Kidney epithelial cell (primary cell): ENCODE results near the gene CWC27. TPM values are rescaled to one million over a fixed set of nuclear protein-coding genes. Genes with fewer than 3 reads are reported as not detected.

ENCODE experiments used
- DNase-seq: peaks from one replicate; pipeline ENCODE4 v3.0.0-alpha.2; 2010; ENCODE audit warnings: low read depth
- H3K27me3 ChIP-seq: 2 replicates; pipeline ENCODE4 v1.6.0; 2011; ENCODE audit warnings: low read length; ENCODE audit not compliant: control insufficient read depth, insufficient read depth
- H3K36me3 ChIP-seq: 2 replicates; pipeline ENCODE4 v1.5.1; 2011; ENCODE audit warnings: low read length; ENCODE audit not compliant: control insufficient read depth, insufficient read depth
- H3K4me3 ChIP-seq: 2 replicates; pipeline ENCODE4 v1.5.1; 2011; ENCODE audit warnings: low read depth, mild to moderate bottlenecking, control low read depth, low read length
- total RNA-seq: library from RNA; depleted of rRNA; stranded (reverse); fragments of >200 nt; gene quantifications from 2 replicates; pipeline ENCODE4 v1.2.3, GENCODE V29; 2015
- TF ChIP-seq, protein P1 (sequence below): IDR thresholded peaks from 2 replicates; pipeline ENCODE4 v1.5.1; 2011; ENCODE audit warnings: mild to moderate bottlenecking, moderate library complexity, low read length, control low read depth, inconsistent platforms; ENCODE audit not compliant: insufficient read depth, poor library complexity, severe bottlenecking

The CWC27 gene
- total RNA-seq, 1 donor from 2014 or later, result 23.6 TPM

DNA sequence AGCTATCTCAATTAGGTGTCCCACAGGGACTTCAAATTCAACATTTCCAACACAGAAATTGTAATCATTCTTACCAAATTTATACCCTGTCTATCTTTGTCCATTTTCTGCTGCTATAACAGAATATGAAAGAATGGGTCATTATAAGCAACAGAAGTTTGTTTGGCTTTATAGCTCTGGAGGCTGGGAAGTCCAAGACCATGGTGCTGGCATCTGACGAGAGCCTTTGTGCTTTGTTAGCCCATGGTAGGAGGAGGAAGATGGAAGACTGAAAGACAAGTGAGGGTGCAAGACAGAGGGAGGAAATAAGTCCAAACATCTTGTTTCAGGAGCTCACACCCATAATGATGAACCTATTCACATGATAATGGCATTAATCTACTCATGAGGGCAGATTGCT is 72.2 kb downstream of the CWC27 start:
- no peak for DNase-seq

DNA sequence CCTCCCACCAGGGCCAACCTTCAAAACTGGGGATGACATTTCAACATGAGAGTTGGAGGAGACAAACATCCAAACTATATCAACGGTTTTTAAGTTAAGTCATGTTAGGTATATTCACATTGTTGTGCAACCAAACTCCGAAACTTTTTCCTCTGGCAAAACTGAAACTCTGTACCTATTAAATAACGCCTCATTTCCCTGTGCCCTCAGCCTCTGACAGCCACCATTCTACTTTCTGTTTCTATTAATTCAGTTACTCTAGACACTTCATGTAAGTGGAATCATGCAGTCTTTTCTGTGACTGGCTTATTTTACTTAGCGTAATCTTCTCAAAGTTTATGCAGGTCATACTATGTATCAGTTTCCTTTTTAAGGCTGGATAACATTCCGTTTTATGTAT is 85.0 kb downstream of the CWC27 start:
- Histone ChIP-seq H3K27me3 (no peaks in the 10 kb centered on the region), H3K4me3 (no peak overlapping the region), H3K36me3 (no peaks in the 10 kb centered on the region)
- TF ChIP-seq, protein P1, sequence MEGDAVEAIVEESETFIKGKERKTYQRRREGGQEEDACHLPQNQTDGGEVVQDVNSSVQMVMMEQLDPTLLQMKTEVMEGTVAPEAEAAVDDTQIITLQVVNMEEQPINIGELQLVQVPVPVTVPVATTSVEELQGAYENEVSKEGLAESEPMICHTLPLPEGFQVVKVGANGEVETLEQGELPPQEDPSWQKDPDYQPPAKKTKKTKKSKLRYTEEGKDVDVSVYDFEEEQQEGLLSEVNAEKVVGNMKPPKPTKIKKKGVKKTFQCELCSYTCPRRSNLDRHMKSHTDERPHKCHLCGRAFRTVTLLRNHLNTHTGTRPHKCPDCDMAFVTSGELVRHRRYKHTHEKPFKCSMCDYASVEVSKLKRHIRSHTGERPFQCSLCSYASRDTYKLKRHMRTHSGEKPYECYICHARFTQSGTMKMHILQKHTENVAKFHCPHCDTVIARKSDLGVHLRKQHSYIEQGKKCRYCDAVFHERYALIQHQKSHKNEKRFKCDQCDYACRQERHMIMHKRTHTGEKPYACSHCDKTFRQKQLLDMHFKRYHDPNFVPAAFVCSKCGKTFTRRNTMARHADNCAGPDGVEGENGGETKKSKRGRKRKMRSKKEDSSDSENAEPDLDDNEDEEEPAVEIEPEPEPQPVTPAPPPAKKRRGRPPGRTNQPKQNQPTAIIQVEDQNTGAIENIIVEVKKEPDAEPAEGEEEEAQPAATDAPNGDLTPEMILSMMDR, result no peak
- no peak for DNase-seq

More for the DNA sequence above, 72.2 kb downstream of the CWC27 start:
- no peak overlapping the region for H3K4me3 ChIP-seq
- H3K27me3 ChIP-seq, result no peaks in the 10 kb centered on the region
- TF ChIP-seq, protein P1, result no peak
- peaks cover 1% of the 10 kb centered on the region for H3K36me3 ChIP-seq

DNA sequence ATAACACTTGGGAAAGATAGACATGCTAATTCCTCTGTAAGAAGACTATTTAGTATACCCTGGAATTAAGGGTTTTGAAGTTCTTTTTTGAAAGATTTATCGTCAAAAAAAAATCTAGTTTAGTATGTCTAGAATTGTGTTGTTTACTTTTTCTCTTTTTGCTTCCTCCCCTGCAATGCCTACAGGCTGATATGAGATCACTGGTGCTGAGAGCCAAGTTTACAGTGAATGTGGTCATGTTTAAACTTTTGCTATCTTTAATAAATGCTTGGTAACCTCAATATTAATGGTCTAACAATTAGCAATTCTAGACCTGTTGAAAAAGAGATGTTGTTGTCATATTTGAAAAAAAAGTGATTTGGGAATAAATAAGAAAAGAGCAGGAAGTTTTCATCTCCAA is 86.1 kb downstream of the CWC27 start:
- Histone ChIP-seq H3K36me3 (no peaks in the 10 kb centered on the region), H3K27me3 (no peaks in the 10 kb centered on the region), H3K4me3 (no peak overlapping the region)
- DNase-seq, result no peak
- TF ChIP-seq, protein P1, result no peak

DNA sequence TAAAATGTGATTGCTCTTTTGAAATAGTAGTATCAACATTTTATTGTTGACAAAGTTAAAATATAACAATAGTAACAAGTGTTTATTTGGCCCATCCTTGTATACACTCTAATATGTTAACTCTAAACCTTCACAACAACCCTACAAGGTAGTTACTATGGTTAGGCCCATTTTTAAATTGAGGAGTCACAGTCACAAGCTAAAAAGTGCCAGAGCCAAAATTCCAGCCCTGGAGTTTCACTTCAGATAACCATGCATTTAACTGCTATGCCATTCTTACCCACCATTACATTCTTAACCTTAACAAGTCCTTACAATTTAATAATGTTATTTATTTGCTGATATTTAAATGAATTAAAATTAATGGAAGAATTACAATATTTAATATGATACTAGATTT is 91.2 kb downstream of the CWC27 start:
- DNase-seq, result no peak
- H3K4me3 ChIP-seq, result no peak overlapping the region
- TF ChIP-seq, protein P1, result no peak
- H3K27me3 ChIP-seq, result no peaks in the 10 kb centered on the region
- H3K36me3 ChIP-seq, result no peaks in the 10 kb centered on the region

DNA sequence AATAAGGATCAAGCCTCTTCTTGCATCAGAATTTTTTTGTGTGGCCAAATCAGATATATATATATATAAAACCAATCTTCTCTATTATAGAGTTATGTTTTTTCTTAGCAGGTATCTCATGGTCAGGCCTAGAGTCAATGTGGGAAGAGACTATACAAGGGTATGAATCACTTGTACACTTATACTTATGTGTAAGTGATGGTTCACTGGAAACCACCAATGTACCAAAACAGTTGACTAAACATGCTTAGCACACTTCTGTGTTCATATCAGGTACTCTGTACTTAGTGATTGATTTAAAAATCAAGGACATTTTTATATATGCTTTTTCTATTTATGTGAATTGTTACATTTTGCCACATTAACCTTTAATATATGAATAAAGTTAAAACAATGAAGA is 92.6 kb downstream of the CWC27 start:
- DNase-seq, result no peak
- Histone ChIP-seq H3K27me3 (no peaks in the 10 kb centered on the region), H3K4me3 (no peak overlapping the region), H3K36me3 (no peaks in the 10 kb centered on the region)
- TF ChIP-seq, protein P1, result no peak

DNA sequence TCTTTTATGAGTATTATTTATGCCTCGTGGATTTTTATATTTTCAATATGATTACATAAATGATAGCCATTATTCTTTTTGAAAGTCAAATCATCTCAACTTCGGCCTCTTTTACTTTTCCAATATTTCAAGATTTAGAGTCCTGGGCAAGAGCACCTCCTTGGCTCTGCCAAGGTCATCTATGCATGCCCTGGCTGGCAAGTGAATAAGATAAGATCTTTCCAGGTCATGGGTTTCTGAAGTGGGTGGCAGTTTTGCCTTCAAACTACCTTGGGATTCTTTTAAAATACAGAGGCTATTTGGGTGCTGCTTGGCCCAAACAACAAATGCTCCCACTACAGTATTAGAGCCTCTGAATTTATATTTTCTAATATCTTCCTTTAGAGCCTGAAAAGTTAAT is 95.4 kb downstream of the CWC27 start:
- DNase-seq, result no peak
- no peak overlapping the region for H3K4me3 ChIP-seq
- no peaks in the 10 kb centered on the region for H3K27me3 ChIP-seq
- no peaks in the 10 kb centered on the region for H3K36me3 ChIP-seq
- TF ChIP-seq, protein P1, result no peak
